Neural progenitor cell (in vitro differentiated cells): ENCODE data around the gene SLC39A13. TPM values are rescaled to one million over a fixed set of nuclear protein-coding genes. Genes with fewer than 3 reads are reported as not detected.

ENCODE experiments used
- DNase-seq: peaks from one replicate; pipeline ENCODE4 v3.0.0-alpha.2; 2016; ENCODE audit warnings: low spot score
- H2AFZ ChIP-seq: fragments of 200-600 bp; sonication (generic); replicated peaks from 2 replicates; pipeline ENCODE4 v1.6.1; 2016; ENCODE audit warnings: antibody characterized with exemption
- H3F3A ChIP-seq: fragments of 200-600 bp; sonication (generic); 2 replicates; pipeline ENCODE4 v1.6.1; 2016; ENCODE audit warnings: antibody characterized with exemption, low read depth
- H3K27ac ChIP-seq: fragments of 200-600 bp; sonication (generic); 2 replicates; pipeline ENCODE4 v1.5.1; 2016; ENCODE audit warnings: mild to moderate bottlenecking
- H3K27me3 ChIP-seq: fragments of 200-600 bp; sonication (generic); 2 replicates; pipeline ENCODE4 v1.6.1; 2016; ENCODE audit warnings: mild to moderate bottlenecking, moderate library complexity
- H3K36me3 ChIP-seq: fragments of 200-600 bp; sonication (generic); 2 replicates; pipeline ENCODE4 v1.5.1; 2016
- H3K4me1 ChIP-seq: fragments of 200-600 bp; sonication (generic); 2 replicates; pipeline ENCODE4 v1.6.1; 2016; ENCODE audit warnings: mixed run types
- H3K4me2 ChIP-seq: fragments of 200-600 bp; sonication (generic); 2 replicates; pipeline ENCODE4 v1.6.1; 2016
- H3K4me3 ChIP-seq: fragments of 200-600 bp; sonication (generic); 2 replicates; pipeline ENCODE4 v1.5.1; 2016
- H3K79me2 ChIP-seq: fragments of 200-600 bp; sonication (generic); 2 replicates; pipeline ENCODE4 v1.6.1; 2016; ENCODE audit warnings: low read depth
- H3K9ac ChIP-seq: fragments of 200-600 bp; sonication (generic); 2 replicates; pipeline ENCODE4 v1.6.1; 2016
- H3K9me3 ChIP-seq: fragments of 200-600 bp; sonication (generic); 2 replicates; pipeline ENCODE4 v1.5.1; 2016; ENCODE audit warnings: low read depth
- H4K20me1 ChIP-seq: fragments of 200-600 bp; sonication (generic); 2 replicates; pipeline ENCODE4 v1.6.1; 2016; ENCODE audit warnings: low read depth
- H3K27ac Mint-ChIP-seq: 3 replicates; pipeline ENCODE4 v1.8.0; 2021; ENCODE audit warnings: mixed read lengths
- H3K27me3 Mint-ChIP-seq: 2 replicates; pipeline ENCODE4 v1.8.0; 2022; ENCODE audit warnings: low read depth, mild to moderate bottlenecking, inconsistent platforms, moderate library complexity, mixed read lengths; ENCODE audit not compliant: insufficient read depth
- H3K36me3 Mint-ChIP-seq: 3 replicates; pipeline ENCODE4 v1.8.0; 2021; ENCODE audit warnings: mixed read lengths
- H3K4me1 Mint-ChIP-seq: 3 replicates; pipeline ENCODE4 v1.8.0; 2021; ENCODE audit warnings: mixed read lengths
- H3K4me3 Mint-ChIP-seq: 3 replicates; pipeline ENCODE4 v1.8.0; 2021; ENCODE audit warnings: mild to moderate bottlenecking, moderate library complexity, mixed read lengths
- H3K9me3 Mint-ChIP-seq: 3 replicates; pipeline ENCODE4 v1.8.0; 2020; ENCODE audit warnings: mixed read lengths
- CTCF ChIP-seq: fragments of 200-600 bp; sonication (generic); IDR thresholded peaks from 2 replicates; pipeline ENCODE4 v1.5.1; 2017; ENCODE audit warnings: antibody characterized with exemption, mild to moderate bottlenecking
- EZH2 ChIP-seq: fragments of 200-600 bp; sonication (generic); IDR thresholded peaks from 2 replicates; pipeline ENCODE4 v1.6.1; 2017; ENCODE audit warnings: antibody characterized with exemption, mild to moderate bottlenecking, moderate library complexity
- EZH2phosphoT487 ChIP-seq: fragments of 200-600 bp; sonication (generic); IDR thresholded peaks from 2 replicates; pipeline ENCODE4 v1.6.1; 2017; ENCODE audit warnings: antibody characterized with exemption
- total RNA-seq: library from RNA; depleted of rRNA; stranded (reverse); fragments of >200 nt; gene quantifications from 2 replicates; pipeline ENCODE4 v1.2.3, GENCODE V29; 2015; ENCODE audit warnings: low replicate concordance

The SLC39A13 gene
- total RNA-seq, 1 donor from 2014 or later, result 11.3 TPM

- Histone ChIP-seq H3K79me2 (no peaks in the 10 kb centered on the region), H3F3A (no peaks in the 10 kb centered on the region), H3K4me2 (no peak overlapping the region), H2AFZ (no peak overlapping the region), H3K4me1 (no peaks in the 10 kb centered on the region), H3K27ac (no peak overlapping the region), H3K9me3 (no peaks in the 10 kb centered on the region), H3K4me3 (no peak overlapping the region), H3K9ac (no peak overlapping the region), H3K36me3 (no peaks in the 10 kb centered on the region), H3K27me3 (no peaks in the 10 kb centered on the region), H4K20me1 (no peaks in the 10 kb centered on the region)
- Mint-ChIP-seq H3K27me3 (peaks cover 4% of the 10 kb centered on the region), H3K9me3 (no peaks in the 10 kb centered on the region), H3K27ac (no peak overlapping the region), H3K36me3 (no peaks in the 10 kb centered on the region), H3K4me1 (no peaks in the 10 kb centered on the region), H3K4me3 (peak overlapping the region; percentile 10)
- no peak for DNase-seq
- TF ChIP-seq CTCF, result no peak
- no peak for TF ChIP-seq EZH2
- no peak for TF ChIP-seq EZH2phosphoT487
These were observed 30.3 kb downstream of the SLC39A13 start for GRCh38 chr11:47438721-47439120.

GRCh38 chr11:47440054-47440476 is 31.7 kb downstream of the SLC39A13 start:
- H3K27ac Mint-ChIP-seq, result no peak overlapping the region
- H3K9me3 ChIP-seq, result no peaks in the 10 kb centered on the region
- no peak for DNase-seq
- no peaks in the 10 kb centered on the region for H4K20me1 ChIP-seq
- no peak overlapping the region for H3K4me3 Mint-ChIP-seq
- no peak overlapping the region for H3K27ac ChIP-seq
- TF ChIP-seq EZH2 (no peak), CTCF (no peak), EZH2phosphoT487 (no peak)
- H3K4me1 Mint-ChIP-seq, result no peaks in the 10 kb centered on the region
- no peaks in the 10 kb centered on the region for H3K4me1 ChIP-seq
- no peaks in the 10 kb centered on the region for H3K79me2 ChIP-seq
- H3K9ac ChIP-seq, result no peak overlapping the region
- H3K36me3 Mint-ChIP-seq, result no peaks in the 10 kb centered on the region
- peaks cover 4% of the 10 kb centered on the region for H3K27me3 Mint-ChIP-seq
- no peaks in the 10 kb centered on the region for H3K27me3 ChIP-seq
- no peaks in the 10 kb centered on the region for H3K36me3 ChIP-seq
- H3K4me3 ChIP-seq, result no peak overlapping the region
- no peaks in the 10 kb centered on the region for H3K9me3 Mint-ChIP-seq
- H3F3A ChIP-seq, result no peaks in the 10 kb centered on the region
- no peak overlapping the region for H3K4me2 ChIP-seq
- H2AFZ ChIP-seq, result no peak overlapping the region

DNA sequence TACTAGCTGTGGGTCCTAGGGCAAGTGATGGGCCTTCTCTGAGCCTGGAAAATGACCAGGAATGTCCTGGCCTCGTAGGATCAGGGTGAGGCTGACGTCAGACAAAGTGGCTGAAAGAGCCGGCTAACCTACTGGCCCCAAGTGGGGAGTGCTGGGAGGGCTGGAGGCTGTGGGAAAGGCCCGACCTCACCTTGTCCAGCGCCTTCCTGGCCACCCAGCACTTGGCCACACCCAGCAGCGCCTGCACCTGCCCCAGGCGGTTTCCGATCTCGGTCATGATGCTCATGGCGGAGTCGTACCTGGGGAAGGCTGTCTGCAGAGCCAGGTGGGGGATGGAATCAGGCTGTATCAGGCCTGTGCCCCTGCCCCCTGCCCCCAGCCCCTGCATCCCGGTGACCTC is 33.0 kb downstream of the SLC39A13 start:
- H3K9ac ChIP-seq, result no peak overlapping the region
- H3K79me2 ChIP-seq, result no peaks in the 10 kb centered on the region
- H3K4me3 ChIP-seq, result no peak overlapping the region
- no peak for DNase-seq
- no peaks in the 10 kb centered on the region for H3K27me3 ChIP-seq
- no peaks in the 10 kb centered on the region for H3K9me3 ChIP-seq
- H3K9me3 Mint-ChIP-seq, result no peaks in the 10 kb centered on the region
- H3K36me3 ChIP-seq, result no peaks in the 10 kb centered on the region
- H3K4me1 Mint-ChIP-seq, result no peaks in the 10 kb centered on the region
- no peaks in the 10 kb centered on the region for H3K36me3 Mint-ChIP-seq
- no peak overlapping the region for H3K27ac ChIP-seq
- H4K20me1 ChIP-seq, result no peaks in the 10 kb centered on the region
- H3F3A ChIP-seq, result no peaks in the 10 kb centered on the region
- H3K27me3 Mint-ChIP-seq, result peaks cover 4% of the 10 kb centered on the region
- no peaks in the 10 kb centered on the region for H3K4me1 ChIP-seq
- no peak overlapping the region for H3K4me2 ChIP-seq
- TF ChIP-seq EZH2 (no peak), CTCF (no peak), EZH2phosphoT487 (no peak)
- H3K4me3 Mint-ChIP-seq, result no peak overlapping the region
- H3K27ac Mint-ChIP-seq, result no peak overlapping the region
- no peak overlapping the region for H2AFZ ChIP-seq

- no peak overlapping the region for H3K27ac Mint-ChIP-seq
- no peak for DNase-seq
- no peaks in the 10 kb centered on the region for H3K36me3 Mint-ChIP-seq
- no peak overlapping the region for H3K4me3 ChIP-seq
- H3K36me3 ChIP-seq, result no peaks in the 10 kb centered on the region
- peaks cover 2% of the 10 kb centered on the region for H3K27me3 Mint-ChIP-seq
- no peak overlapping the region for H3K27ac ChIP-seq
- H3K27me3 ChIP-seq, result no peaks in the 10 kb centered on the region
- no peaks in the 10 kb centered on the region for H3K9me3 ChIP-seq
- H3K4me3 Mint-ChIP-seq, result no peak overlapping the region
- H3K9ac ChIP-seq, result peak overlapping the region; percentile 13
- no peaks in the 10 kb centered on the region for H3K79me2 ChIP-seq
- no peaks in the 10 kb centered on the region for H4K20me1 ChIP-seq
- no peaks in the 10 kb centered on the region for H3K9me3 Mint-ChIP-seq
- no peaks in the 10 kb centered on the region for H3K4me1 Mint-ChIP-seq
- no peaks in the 10 kb centered on the region for H3F3A ChIP-seq
- TF ChIP-seq EZH2phosphoT487 (no peak), CTCF (no peak), EZH2 (no peak)
- H2AFZ ChIP-seq, result no peak overlapping the region
- H3K4me1 ChIP-seq, result no peaks in the 10 kb centered on the region
- H3K4me2 ChIP-seq, result no peak overlapping the region
These were observed 34.1 kb downstream of the SLC39A13 start for GRCh38 chr11:47442514-47442913.
